HFF-Myc (cell line): ENCODE measurements around the gene MRPS9.
A peak's percentile ranks its signal among the peaks of the same experiment; 100 is the strongest.

ENCODE experiments used
- DNase-seq: peaks from one replicate; pipeline ENCODE4 v3.0.0-alpha.2; 2011; ENCODE audit warnings: low read depth; ENCODE audit errors: extremely low read depth
- H3K4me3 ChIP-seq: replicated peaks from 2 replicates; pipeline ENCODE4 v1.5.1; 2011; ENCODE audit warnings: low read depth, mild to moderate bottlenecking, control low read depth, low read length
- CTCF ChIP-seq: IDR thresholded peaks from 2 replicates; pipeline ENCODE4 v1.5.1; 2012; ENCODE audit warnings: mild to moderate bottlenecking, low read depth, low read length, control low read depth; ENCODE audit errors: missing control alignments

The MRPS9 gene

GRCh38 chr2:105102963-105103421 is 65.1 kb downstream of the MRPS9 start:
- peak; percentile 66 for DNase-seq
- TF ChIP-seq CTCF = no peak
- no peak overlapping the region for H3K4me3 ChIP-seq

- DNase-seq = no peak
- H3K4me3 ChIP-seq = no peak overlapping the region
- TF ChIP-seq CTCF = no peak
These were observed 65.6 kb downstream of the MRPS9 start for GRCh38 chr2:105103481-105103880.

GRCh38 chr2:105104208-105104731 is 66.4 kb downstream of the MRPS9 start:
- peak; percentile 51 for DNase-seq
- TF ChIP-seq CTCF = no peak
- no peak overlapping the region for H3K4me3 ChIP-seq

GRCh38 chr2:105110295-105110829 is 72.5 kb downstream of the MRPS9 start:
- no peak for TF ChIP-seq CTCF
- H3K4me3 ChIP-seq = no peak overlapping the region
- no peak for DNase-seq

GRCh38 chr2:105111365-105112150 is 73.7 kb downstream of the MRPS9 start:
- H3K4me3 ChIP-seq = no peak overlapping the region
- DNase-seq = no peak
- TF ChIP-seq CTCF = no peak

GRCh38 chr2:105112345-105112744 is 74.5 kb downstream of the MRPS9 start:
- DNase-seq = no peak

More at GRCh38 chr2:105112345-105112744, 74.5 kb downstream of the MRPS9 start:
- TF ChIP-seq CTCF = no peak
- no peak overlapping the region for H3K4me3 ChIP-seq
